ENCODE data around the gene TMC8. TPM values are rescaled to one million over a fixed set of nuclear protein-coding genes. Genes with fewer than 3 reads are reported as not detected.

The TMC8 gene
- total RNA-seq, 1 donor: not detected

DNA sequence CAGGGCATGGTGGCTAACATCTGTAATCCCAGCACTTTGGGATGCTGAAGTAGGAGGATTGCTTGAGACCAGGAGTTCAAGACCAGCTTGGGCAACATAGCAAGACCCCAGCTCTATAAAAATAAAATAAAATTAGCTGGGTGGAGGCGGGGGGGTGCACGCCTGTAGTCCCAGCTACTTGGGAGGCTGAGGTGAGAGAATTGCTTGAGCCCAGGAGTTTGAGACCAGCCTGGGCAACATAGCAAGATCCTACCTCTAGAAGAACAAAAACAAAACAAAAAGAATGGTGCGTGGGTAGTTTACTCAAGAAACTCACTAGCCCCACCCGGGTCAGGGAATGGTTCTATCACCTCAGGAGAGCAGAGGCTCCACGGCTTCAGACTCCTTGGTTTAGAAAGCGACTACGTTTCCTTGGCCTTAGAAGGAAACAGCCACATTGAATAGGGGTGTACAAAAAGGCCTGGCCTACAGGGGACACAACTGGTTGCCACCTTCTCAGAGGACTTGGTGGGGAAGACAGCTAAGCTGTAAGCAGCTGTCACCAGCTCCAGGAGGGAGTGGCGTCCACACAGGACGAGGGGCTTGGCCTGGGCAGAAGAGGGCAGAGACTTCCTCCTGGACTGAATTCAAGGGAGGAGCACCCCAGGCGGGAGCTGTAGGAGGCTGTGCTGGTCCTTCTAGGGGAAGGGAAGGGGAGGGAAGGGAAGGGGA is 55.6 kb downstream of the TMC8 start:
- no peak for DNase-seq (ENCODE audit: low read depth)
- TF ChIP-seq, protein P1, sequence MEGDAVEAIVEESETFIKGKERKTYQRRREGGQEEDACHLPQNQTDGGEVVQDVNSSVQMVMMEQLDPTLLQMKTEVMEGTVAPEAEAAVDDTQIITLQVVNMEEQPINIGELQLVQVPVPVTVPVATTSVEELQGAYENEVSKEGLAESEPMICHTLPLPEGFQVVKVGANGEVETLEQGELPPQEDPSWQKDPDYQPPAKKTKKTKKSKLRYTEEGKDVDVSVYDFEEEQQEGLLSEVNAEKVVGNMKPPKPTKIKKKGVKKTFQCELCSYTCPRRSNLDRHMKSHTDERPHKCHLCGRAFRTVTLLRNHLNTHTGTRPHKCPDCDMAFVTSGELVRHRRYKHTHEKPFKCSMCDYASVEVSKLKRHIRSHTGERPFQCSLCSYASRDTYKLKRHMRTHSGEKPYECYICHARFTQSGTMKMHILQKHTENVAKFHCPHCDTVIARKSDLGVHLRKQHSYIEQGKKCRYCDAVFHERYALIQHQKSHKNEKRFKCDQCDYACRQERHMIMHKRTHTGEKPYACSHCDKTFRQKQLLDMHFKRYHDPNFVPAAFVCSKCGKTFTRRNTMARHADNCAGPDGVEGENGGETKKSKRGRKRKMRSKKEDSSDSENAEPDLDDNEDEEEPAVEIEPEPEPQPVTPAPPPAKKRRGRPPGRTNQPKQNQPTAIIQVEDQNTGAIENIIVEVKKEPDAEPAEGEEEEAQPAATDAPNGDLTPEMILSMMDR (IDR thresholded peaks at IDR 0.05; ENCODE audit: insufficient read depth, low read length): no peak
- peak overlapping the region; percentile 83 for H3K4me3 ChIP-seq (ENCODE audit: low read depth, low read length)

- peak; percentile 96 for DNase-seq (ENCODE audit: low read depth)
- TF ChIP-seq, protein P1 (IDR thresholded peaks at IDR 0.05; ENCODE audit: insufficient read depth, low read length): peak; percentile 77
- H3K4me3 ChIP-seq (ENCODE audit: low read depth, low read length): peak within 1 kb of the TSS; percentile 83
Observed at GRCh38 chr17:78186692-78187595, 56.4 kb downstream of the TMC8 start, which contains the start of the genes AFMID and TK1. TSS of gene AFMID (plus strand) at chr17:78187362. CDS start at chr17:78187371, 9 bp downstream. TSS of gene TK1 (minus strand) at chr17:78187052. CDS start at chr17:78186994, 58 bp downstream.

Other genes with a start within 250 kb of the TMC8 start
- 6.4 and 10.3 TPM in 2 replicates for gene TNRC6C, start 172.1 kb upstream of the TMC8 start, total RNA-seq (ENCODE audit: low replicate concordance)
- 1.2 TPM in 1 of 2 replicates, not detected in the other for gene TMC6, start 2.0 kb upstream of the TMC8 start, total RNA-seq (ENCODE audit: low replicate concordance)
- not detected in 2 replicates for gene C17orf99, start 15.6 kb downstream of the TMC8 start, total RNA-seq (ENCODE audit: low replicate concordance)
- gene SYNGR2, start 37.8 kb downstream of the TMC8 start, total RNA-seq (ENCODE audit: low replicate concordance): 0.90 and 4.6 TPM in 2 replicates
- gene TK1, start 56.3 kb downstream of the TMC8 start, total RNA-seq (ENCODE audit: low replicate concordance): 4.3 and 75.9 TPM in 2 replicates
- gene AFMID, start 56.6 kb downstream of the TMC8 start, total RNA-seq (ENCODE audit: low replicate concordance): 41.0 and 45.1 TPM in 2 replicates
- gene BIRC5, start 83.5 kb downstream of the TMC8 start, total RNA-seq (ENCODE audit: low replicate concordance): 0.57 and 31.8 TPM in 2 replicates
- not detected in 2 replicates for gene TMEM235, start 100.9 kb downstream of the TMC8 start, total RNA-seq (ENCODE audit: low replicate concordance)
- gene SOCS3, start 229.3 kb downstream of the TMC8 start, total RNA-seq (ENCODE audit: low replicate concordance): 26.0 and 50.6 TPM in 2 replicates
- 13.9 and 40.2 TPM in 2 replicates for gene PGS1, start 247.9 kb downstream of the TMC8 start, total RNA-seq (ENCODE audit: low replicate concordance)